Measurements from ENCODE around the gene NASP. TPM values are rescaled to one million over a fixed set of nuclear protein-coding genes. Genes with fewer than 3 reads are reported as not detected.

NASP gene
- polyA plus RNA-seq, 1 experiment, result 74.8 TPM

DNA sequence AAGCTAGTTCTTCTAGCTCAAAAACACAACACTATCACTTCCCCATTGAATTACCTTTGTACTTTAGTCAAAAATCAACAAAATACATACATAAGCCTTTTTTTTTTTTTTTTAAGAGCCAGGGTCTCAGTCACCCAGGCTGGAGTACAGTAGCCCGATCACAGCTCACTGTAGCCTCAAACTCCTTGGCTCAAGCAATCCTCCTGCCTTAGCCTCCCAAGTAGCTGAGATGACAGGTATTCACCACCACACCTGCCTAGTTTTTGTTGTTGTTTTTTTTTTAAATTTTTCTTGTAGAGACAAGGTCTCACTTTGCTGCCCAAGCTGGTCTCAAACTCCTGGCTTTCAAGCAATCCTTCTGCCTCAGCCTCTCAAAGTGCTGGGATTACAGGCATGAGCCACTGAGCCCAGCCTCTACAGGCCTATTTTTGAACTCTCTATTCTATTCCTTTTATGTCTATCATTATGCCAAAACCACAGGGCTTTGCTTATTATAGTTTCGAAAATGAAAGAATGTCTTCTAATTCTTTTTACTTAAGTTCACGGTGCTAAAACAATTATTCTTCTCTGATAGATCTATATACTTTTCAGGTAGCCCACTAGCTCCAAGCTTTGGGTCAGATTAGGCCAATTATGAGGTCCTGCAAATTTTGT is 72.9 kb downstream of the NASP start:
- TF ChIP-seq, protein P1, sequence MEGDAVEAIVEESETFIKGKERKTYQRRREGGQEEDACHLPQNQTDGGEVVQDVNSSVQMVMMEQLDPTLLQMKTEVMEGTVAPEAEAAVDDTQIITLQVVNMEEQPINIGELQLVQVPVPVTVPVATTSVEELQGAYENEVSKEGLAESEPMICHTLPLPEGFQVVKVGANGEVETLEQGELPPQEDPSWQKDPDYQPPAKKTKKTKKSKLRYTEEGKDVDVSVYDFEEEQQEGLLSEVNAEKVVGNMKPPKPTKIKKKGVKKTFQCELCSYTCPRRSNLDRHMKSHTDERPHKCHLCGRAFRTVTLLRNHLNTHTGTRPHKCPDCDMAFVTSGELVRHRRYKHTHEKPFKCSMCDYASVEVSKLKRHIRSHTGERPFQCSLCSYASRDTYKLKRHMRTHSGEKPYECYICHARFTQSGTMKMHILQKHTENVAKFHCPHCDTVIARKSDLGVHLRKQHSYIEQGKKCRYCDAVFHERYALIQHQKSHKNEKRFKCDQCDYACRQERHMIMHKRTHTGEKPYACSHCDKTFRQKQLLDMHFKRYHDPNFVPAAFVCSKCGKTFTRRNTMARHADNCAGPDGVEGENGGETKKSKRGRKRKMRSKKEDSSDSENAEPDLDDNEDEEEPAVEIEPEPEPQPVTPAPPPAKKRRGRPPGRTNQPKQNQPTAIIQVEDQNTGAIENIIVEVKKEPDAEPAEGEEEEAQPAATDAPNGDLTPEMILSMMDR (IDR thresholded peaks at IDR 0.05; ENCODE audit: low read depth, low read length), result no peak
- DNase-seq (ENCODE audit: low read depth, low spot score), result no peak
- no peak overlapping the region for H3K27ac ChIP-seq (ENCODE audit: low read depth, low read length)
- H3K4me3 ChIP-seq (ENCODE audit: low read depth, low read length), result no peak overlapping the region
- H3K9me3 ChIP-seq (ENCODE audit: control insufficient read depth, insufficient read depth, low read length), result no peaks in the 10 kb centered on the region
- ChIA-PET POLR2A (no interaction called here), CTCF (no interaction called here)
- no peaks in the 10 kb centered on the region for H3K27me3 ChIP-seq (ENCODE audit: control insufficient read depth, insufficient read depth, low read length)

DNA sequence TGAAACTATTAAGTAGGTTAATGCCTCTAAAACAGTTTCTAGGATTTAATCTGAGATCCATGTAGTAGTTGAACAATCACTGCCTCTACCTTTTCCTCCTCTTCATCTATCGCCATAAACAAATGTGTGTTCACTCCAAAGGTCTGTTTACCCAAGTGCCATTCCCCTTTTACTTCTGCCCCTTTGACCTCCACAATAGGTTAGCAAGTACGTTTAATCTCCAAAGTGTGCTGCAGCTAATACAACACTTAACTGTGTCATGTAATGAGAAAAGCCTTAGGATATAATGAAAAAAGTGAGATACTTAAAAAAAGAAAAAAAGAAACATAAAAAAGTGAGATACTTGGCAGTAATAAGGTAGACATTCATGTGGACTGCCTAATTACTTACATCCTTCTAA is 74.3 kb downstream of the NASP start:
- POLR2A ChIA-PET, result no interaction called here
- CTCF ChIA-PET, result interaction anchor here (0.6 kb wide), 1 partner anchor 26 kb away, joined by 3 read pairs; no protein-coding TSS in a partner anchor
- TF ChIP-seq, protein P1 (IDR thresholded peaks at IDR 0.05; ENCODE audit: low read depth, low read length), result no peak

DNA sequence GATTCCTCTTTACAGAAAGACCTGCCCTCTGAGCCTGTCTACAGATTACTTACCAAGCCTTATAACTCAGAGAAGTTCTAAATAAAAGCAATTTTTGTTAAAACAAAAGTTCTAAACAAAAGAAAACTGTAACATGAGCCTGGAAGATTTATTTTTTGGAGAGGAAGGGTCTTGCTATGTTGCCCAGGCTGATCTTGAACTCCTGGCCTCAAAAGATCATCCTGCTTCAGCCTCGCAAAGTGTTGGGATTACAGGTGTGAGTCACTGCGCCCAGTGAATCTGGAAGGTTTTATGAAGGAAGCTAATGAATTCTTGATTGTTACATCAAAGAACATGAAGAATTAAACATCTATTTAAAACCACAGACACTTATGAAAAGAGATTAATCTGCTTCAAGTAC is 75.4 kb downstream of the NASP start:
- H3K9me3 ChIP-seq (ENCODE audit: control insufficient read depth, insufficient read depth, low read length), result no peaks in the 10 kb centered on the region
- ChIA-PET CTCF (no interaction called here), POLR2A (no interaction called here)
- no peak overlapping the region for H3K27ac ChIP-seq (ENCODE audit: low read depth, low read length)
- no peaks in the 10 kb centered on the region for H3K27me3 ChIP-seq (ENCODE audit: control insufficient read depth, insufficient read depth, low read length)
- TF ChIP-seq, protein P1 (IDR thresholded peaks at IDR 0.05; ENCODE audit: low read depth, low read length), result no peak
- H3K4me3 ChIP-seq (ENCODE audit: low read depth, low read length), result no peak overlapping the region
- no peak for DNase-seq (ENCODE audit: low read depth, low spot score)

More for the DNA sequence above, 74.3 kb downstream of the NASP start:
- no peaks in the 10 kb centered on the region for H3K27me3 ChIP-seq (ENCODE audit: control insufficient read depth, insufficient read depth, low read length)
- H3K27ac ChIP-seq (ENCODE audit: low read depth, low read length), result no peak overlapping the region
- DNase-seq (ENCODE audit: low read depth, low spot score), result no peak
- H3K4me3 ChIP-seq (ENCODE audit: low read depth, low read length), result no peak overlapping the region
- no peaks in the 10 kb centered on the region for H3K9me3 ChIP-seq (ENCODE audit: control insufficient read depth, insufficient read depth, low read length)

DNA sequence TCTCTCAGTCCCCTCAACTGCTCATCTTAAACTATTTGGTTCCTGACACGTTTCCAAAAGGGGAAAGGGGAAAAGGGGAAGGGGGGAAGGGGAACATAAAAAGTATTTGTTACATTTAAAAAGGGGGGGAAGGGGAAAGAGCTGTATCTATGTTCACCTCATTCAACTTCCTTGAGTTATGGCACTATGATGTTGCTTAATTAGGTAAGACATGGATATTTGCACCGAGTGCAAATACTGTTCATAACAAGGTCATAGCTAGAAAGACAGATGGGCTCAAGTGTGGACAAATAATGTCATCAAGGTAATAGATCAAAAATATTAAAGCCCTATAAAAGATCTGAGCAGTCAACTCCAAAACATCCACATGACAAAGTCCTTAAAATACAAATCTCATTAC is 76.5 kb downstream of the NASP start:
- POLR2A ChIA-PET, result no interaction called here
- TF ChIP-seq, protein P1 (IDR thresholded peaks at IDR 0.05; ENCODE audit: low read depth, low read length), result no peak
- H3K9me3 ChIP-seq (ENCODE audit: control insufficient read depth, insufficient read depth, low read length), result no peaks in the 10 kb centered on the region
- no peak overlapping the region for H3K27ac ChIP-seq (ENCODE audit: low read depth, low read length)
- DNase-seq (ENCODE audit: low read depth, low spot score), result no peak
- CTCF ChIA-PET, result no interaction called here
- H3K27me3 ChIP-seq (ENCODE audit: control insufficient read depth, insufficient read depth, low read length), result no peaks in the 10 kb centered on the region
- no peak overlapping the region for H3K4me3 ChIP-seq (ENCODE audit: low read depth, low read length)

DNA sequence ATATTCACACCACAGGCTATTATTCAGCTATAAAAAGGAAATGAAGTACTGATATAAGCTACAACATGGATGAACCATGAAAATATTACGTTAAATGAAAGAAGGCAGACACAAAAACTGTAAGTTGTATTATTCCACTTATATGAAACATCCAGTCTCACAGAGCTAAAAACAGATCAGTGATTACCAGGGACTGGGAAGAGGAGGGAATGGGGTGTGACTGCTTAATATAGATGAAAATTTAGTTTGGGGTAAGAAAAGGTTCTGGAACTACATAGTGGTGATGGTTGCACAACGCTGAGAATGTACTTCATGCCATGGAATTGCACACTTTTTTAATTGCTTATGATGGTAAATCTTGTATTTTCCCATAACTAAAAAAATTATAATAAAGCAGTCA is 83.0 kb downstream of the NASP start:
- TF ChIP-seq, protein P1 (IDR thresholded peaks at IDR 0.05; ENCODE audit: low read depth, low read length), result no peak
- no peak for DNase-seq (ENCODE audit: low read depth, low spot score)
- POLR2A ChIA-PET, result no interaction called here
- CTCF ChIA-PET, result no interaction called here
- no peak overlapping the region for H3K27ac ChIP-seq (ENCODE audit: low read depth, low read length)
- no peak overlapping the region for H3K4me3 ChIP-seq (ENCODE audit: low read depth, low read length)
- no peaks in the 10 kb centered on the region for H3K27me3 ChIP-seq (ENCODE audit: control insufficient read depth, insufficient read depth, low read length)
- no peaks in the 10 kb centered on the region; the same call in 1 of the 2 replicates for H3K9me3 ChIP-seq (ENCODE audit: control insufficient read depth, insufficient read depth, low read length)

All from AG04450 (cell line).